ENCODE measurements around the gene C17orf50.

C17orf50 gene

GRCh38 chr17:35791681-35792350 is 31.1 kb downstream of the C17orf50 start:
- DNase-seq = no peak

- no peak for DNase-seq
These were observed 32.6 kb downstream of the C17orf50 start for GRCh38 chr17:35793257-35793656.

- DNase-seq = no peak
These were observed 34.6 kb downstream of the C17orf50 start, which contains the start of gene MMP28 for GRCh38 chr17:35795007-35795870. Gene MMP28 (minus strand): TSS chr17:35795641. CDS start chr17:35795377, 264 bp downstream.

GRCh38 chr17:35795871-35796265 is 35.2 kb downstream of the C17orf50 start:
- no peak for DNase-seq

- DNase-seq = no peak
These were observed 36.3 kb downstream of the C17orf50 start for GRCh38 chr17:35796942-35797341.

GRCh38 chr17:35797370-35797769 is 36.7 kb downstream of the C17orf50 start:
- no peak for DNase-seq

GRCh38 chr17:35797918-35798317 is 37.2 kb downstream of the C17orf50 start:
- no peak for DNase-seq

- DNase-seq = peak; percentile 85
These were observed 39.3 kb downstream of the C17orf50 start for GRCh38 chr17:35799942-35800341.

GRCh38 chr17:35801583-35802224 is 41.0 kb downstream of the C17orf50 start:
- peak; percentile 94 for DNase-seq

GRCh38 chr17:35804658-35805192 is 44.0 kb downstream of the C17orf50 start:
- DNase-seq = peak; percentile 85

- DNase-seq = no peak
These were observed 46.9 kb downstream of the C17orf50 start for GRCh38 chr17:35807371-35808144.

- DNase-seq = no peak
These were observed 47.7 kb downstream of the C17orf50 start for GRCh38 chr17:35808240-35808961.

- DNase-seq = peak; percentile 97
These were observed 48.5 kb downstream of the C17orf50 start, which contains the start of gene TAF15 for GRCh38 chr17:35808962-35809854. Gene TAF15 (plus strand): TSS chr17:35809484. CDS start chr17:35809570, 86 bp downstream.

- no peak for DNase-seq
These were observed 49.3 kb downstream of the C17orf50 start for GRCh38 chr17:35809855-35810461.

GRCh38 chr17:35811759-35812158 is 51.1 kb downstream of the C17orf50 start:
- DNase-seq = no peak

- DNase-seq = no peak
These were observed 51.8 kb downstream of the C17orf50 start for GRCh38 chr17:35812456-35812855.

Data from NCI-H446 treated with DMSO at 0.1 percent for 48 hours (cell line).